Body of pancreas (tissue), 4 donors: ENCODE data around the gene SERPINB11.

Experiments
- POLR2A ChIP-seq, 3 donors: fragments of 450-650 bp; IDR thresholded peaks; one replicate each; pipeline ENCODE4 v1.6.1; 2016; ENCODE audit warnings: antibody characterized with exemption in 3 of 3, mild to moderate bottlenecking in 2 of 3
- TF ChIP-seq, protein P1 (sequence below), 7 experiments: fragments of 450-650 bp in 4 of 7; fragments of 200-600 bp in 3 of 7; sonication (generic) in 3 of 7; IDR thresholded peaks; one replicate each; pipeline ENCODE4 v1.5.1; 2016 to 2019; ENCODE audit warnings: antibody characterized with exemption in 7 of 7

DNA sequence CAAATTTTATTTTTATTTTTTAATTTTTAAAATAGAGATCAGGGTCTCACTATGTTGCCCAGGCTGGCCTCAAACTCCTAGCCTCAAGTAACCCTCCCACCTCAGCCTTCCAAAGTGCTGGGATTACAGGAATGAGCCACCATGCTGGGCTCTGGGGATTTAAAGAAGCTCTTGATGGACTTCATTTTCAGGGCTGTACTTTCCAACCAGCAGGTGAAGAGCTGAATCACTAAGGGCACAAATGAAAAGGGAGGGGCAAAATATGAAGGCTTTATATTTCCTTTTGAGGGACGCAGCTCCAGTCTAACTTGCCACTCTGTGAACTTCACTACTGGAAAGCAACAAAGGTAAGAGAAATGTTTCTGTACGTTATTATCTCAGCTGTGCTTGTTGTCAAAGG lies at the start of gene SERPINB11:
- no peak for TF ChIP-seq POLR2A (IDR thresholded peaks at IDR 0.05)
- TF ChIP-seq, protein P1, sequence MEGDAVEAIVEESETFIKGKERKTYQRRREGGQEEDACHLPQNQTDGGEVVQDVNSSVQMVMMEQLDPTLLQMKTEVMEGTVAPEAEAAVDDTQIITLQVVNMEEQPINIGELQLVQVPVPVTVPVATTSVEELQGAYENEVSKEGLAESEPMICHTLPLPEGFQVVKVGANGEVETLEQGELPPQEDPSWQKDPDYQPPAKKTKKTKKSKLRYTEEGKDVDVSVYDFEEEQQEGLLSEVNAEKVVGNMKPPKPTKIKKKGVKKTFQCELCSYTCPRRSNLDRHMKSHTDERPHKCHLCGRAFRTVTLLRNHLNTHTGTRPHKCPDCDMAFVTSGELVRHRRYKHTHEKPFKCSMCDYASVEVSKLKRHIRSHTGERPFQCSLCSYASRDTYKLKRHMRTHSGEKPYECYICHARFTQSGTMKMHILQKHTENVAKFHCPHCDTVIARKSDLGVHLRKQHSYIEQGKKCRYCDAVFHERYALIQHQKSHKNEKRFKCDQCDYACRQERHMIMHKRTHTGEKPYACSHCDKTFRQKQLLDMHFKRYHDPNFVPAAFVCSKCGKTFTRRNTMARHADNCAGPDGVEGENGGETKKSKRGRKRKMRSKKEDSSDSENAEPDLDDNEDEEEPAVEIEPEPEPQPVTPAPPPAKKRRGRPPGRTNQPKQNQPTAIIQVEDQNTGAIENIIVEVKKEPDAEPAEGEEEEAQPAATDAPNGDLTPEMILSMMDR (IDR thresholded peaks at IDR 0.05), result no peak
